IPS-18c (cell line): ENCODE data around the gene UBE3D.

Source experiments
- H3K4me3 ChIP-seq: 2 replicates; pipeline ENCODE4 v1.7.0; 2013; ENCODE audit warnings: low read depth, mild to moderate bottlenecking, low read length, moderate library complexity; ENCODE audit not compliant: insufficient read depth
- H3K9me3 ChIP-seq: one replicate; pipeline ENCODE4 v1.6.1; 2013; ENCODE audit warnings: mild to moderate bottlenecking, low read length, moderate library complexity; ENCODE audit not compliant: control insufficient read depth, insufficient read depth

Gene UBE3D

GRCh38 chr6:83006270-83006905, 59.3 kb downstream of the UBE3D start:
- Histone ChIP-seq H3K4me3 (no peak overlapping the region), H3K9me3 (no peaks in the 10 kb centered on the region)

- no peak overlapping the region for H3K4me3 ChIP-seq
- H3K9me3 ChIP-seq, result no peaks in the 10 kb centered on the region
Measured at GRCh38 chr6:82996156-82996555, 69.5 kb downstream of the UBE3D start.

- H3K9me3 ChIP-seq, result no peaks in the 10 kb centered on the region
- H3K4me3 ChIP-seq, result no peak overlapping the region
Measured at GRCh38 chr6:82995066-82995465, 70.6 kb downstream of the UBE3D start.

- H3K9me3 ChIP-seq, result no peaks in the 10 kb centered on the region
- H3K4me3 ChIP-seq, result no peak overlapping the region
Measured at GRCh38 chr6:82989736-82990290, 75.8 kb downstream of the UBE3D start.

- H3K4me3 ChIP-seq, result no peak overlapping the region
- H3K9me3 ChIP-seq, result no peaks in the 10 kb centered on the region
Measured at GRCh38 chr6:82988930-82989351, 76.7 kb downstream of the UBE3D start.

- Histone ChIP-seq H3K4me3 (no peak overlapping the region), H3K9me3 (no peaks in the 10 kb centered on the region)
Measured at GRCh38 chr6:82987951-82988350, 77.7 kb downstream of the UBE3D start.

GRCh38 chr6:82987416-82987815, 78.2 kb downstream of the UBE3D start:
- Histone ChIP-seq H3K4me3 (no peak overlapping the region), H3K9me3 (no peaks in the 10 kb centered on the region)

GRCh38 chr6:82984720-82985119, 80.9 kb downstream of the UBE3D start:
- H3K4me3 ChIP-seq, result no peak overlapping the region
- H3K9me3 ChIP-seq, result no peaks in the 10 kb centered on the region

GRCh38 chr6:82980086-82980485, 85.6 kb downstream of the UBE3D start:
- Histone ChIP-seq H3K4me3 (no peak overlapping the region), H3K9me3 (no peaks in the 10 kb centered on the region)

- no peak overlapping the region for H3K4me3 ChIP-seq
- no peaks in the 10 kb centered on the region for H3K9me3 ChIP-seq
Measured at GRCh38 chr6:82979657-82980056, 86.0 kb downstream of the UBE3D start.

- Histone ChIP-seq H3K4me3 (no peak overlapping the region), H3K9me3 (no peaks in the 10 kb centered on the region)
Measured at GRCh38 chr6:82978362-82978945, 87.2 kb downstream of the UBE3D start.

GRCh38 chr6:82976179-82976578, 89.5 kb downstream of the UBE3D start:
- H3K4me3 ChIP-seq, result no peak overlapping the region
- H3K9me3 ChIP-seq, result no peaks in the 10 kb centered on the region

- Histone ChIP-seq H3K9me3 (no peaks in the 10 kb centered on the region), H3K4me3 (no peak overlapping the region)
Measured at GRCh38 chr6:82971877-82972460, 93.7 kb downstream of the UBE3D start.

GRCh38 chr6:82970839-82971238, 94.8 kb downstream of the UBE3D start:
- Histone ChIP-seq H3K9me3 (peaks cover 2% of the 10 kb centered on the region), H3K4me3 (no peak overlapping the region)

- Histone ChIP-seq H3K9me3 (peaks cover 2% of the 10 kb centered on the region), H3K4me3 (no peak overlapping the region)
Measured at GRCh38 chr6:82968708-82969107, 96.9 kb downstream of the UBE3D start.

GRCh38 chr6:82963191-82963925, 102.3 kb downstream of the UBE3D start:
- peaks cover 2% of the 10 kb centered on the region for H3K9me3 ChIP-seq
- no peak overlapping the region for H3K4me3 ChIP-seq

- Histone ChIP-seq H3K9me3 (no peaks in the 10 kb centered on the region), H3K4me3 (no peak overlapping the region)
Measured at GRCh38 chr6:82959385-82959941, 106.2 kb downstream of the UBE3D start.
